A549 (cell line): ENCODE measurements around the gene HHATL. TPM values are rescaled to one million over a fixed set of nuclear protein-coding genes. Genes with fewer than 3 reads are reported as not detected.

ENCODE experiments used
- ATAC-seq, 2 experiments: fragments of 200-7000 bp in 1 of 2; fragments of >200 bp in 1 of 2; cut with Nextera tagmentation in 1 of 2; cut with Tn5 transposase in 1 of 2; 3 replicates each; pipeline versions ENCODE4 v1.8.0 to v1.9.1; 2018 to 2020; ENCODE audit warnings: mild to moderate bottlenecking in 1 of 2, moderate library complexity in 1 of 2
- CTCF ChIA-PET: fragments of 300-600 bp; sonication (Branson Sonifier 250); formaldehyde crosslinking; extraction: SDS; loops from one replicate; lab custom pipeline; 2021; ENCODE audit warnings: antibody characterized with exemption, inconsistent platforms; lab: Yijun Ruan, JAX
- POLR2A ChIA-PET: fragments of 350-600 bp; formaldehyde crosslinking; extraction: SDS; loops from one replicate; lab custom pipeline; 2021; ENCODE audit warnings: antibody characterized with exemption, inconsistent platforms; lab: Yijun Ruan, JAX
- DNase-seq, 2 experiments: peaks; one replicate each; pipeline versions ENCODE4 v3.0.0 to v3.0.0-alpha.2; 2011 to 2016; ENCODE audit warnings: low read depth in 1 of 2, low spot score in 1 of 2
- FAIRE-seq: peaks from 2 replicates; lab custom pipeline; 2011; peaks lifted over from hg19 to GRCh38; lab: Jason Lieb, UNC
- H3K27ac ChIP-seq, 2 experiments: fragments of >200 bp; sonication (Bioruptor Twin); formaldehyde crosslinking; 3 replicates each; pipeline ENCODE4 v1.5.1; 2016 to 2017
- H3K4me1 ChIP-seq: fragments of >200 bp; sonication (Bioruptor Twin); formaldehyde crosslinking; 3 replicates; pipeline ENCODE4 v1.6.1; 2016
- H3K4me2 ChIP-seq: fragments of >200 bp; sonication (Bioruptor Twin); formaldehyde crosslinking; 3 replicates; pipeline ENCODE4 v1.6.1; 2016
- H3K4me3 ChIP-seq: fragments of >200 bp; sonication (Bioruptor Twin); formaldehyde crosslinking; 3 replicates; pipeline ENCODE4 v1.5.1; 2016
- H3K9me3 ChIP-seq: fragments of >200 bp; sonication (Bioruptor Twin); formaldehyde crosslinking; 3 replicates; pipeline ENCODE4 v1.6.1; 2016
- CBX8 ChIP-seq: fragments of 200-600 bp; sonication (generic); IDR thresholded peaks from 2 replicates; pipeline ENCODE4 v1.6.1; 2016
- CEBPB ChIP-seq, 2 experiments: fragments of >200 bp in 1 of 2; sonication (Bioruptor Twin) in 1 of 2; formaldehyde crosslinking in 1 of 2; IDR thresholded peaks; 2 replicates each; pipeline ENCODE4 v1.6.1; 2012 to 2016
- CHD2 ChIP-seq: fragments of 150-350 bp; IDR thresholded peaks from 2 replicates; pipeline ENCODE4 v1.6.1; 2014; ENCODE audit warnings: low read length; ENCODE audit not compliant: partially characterized antibody
- CTCF ChIP-seq: fragments of >200 bp; sonication (Bioruptor Twin); formaldehyde crosslinking; IDR thresholded peaks from 3 replicates; pipeline ENCODE4 v1.5.1; 2016
- E2F6 ChIP-seq: IDR thresholded peaks from 2 replicates; pipeline ENCODE4 v1.6.1; 2012; ENCODE audit warnings: low read depth, borderline replicate concordance
- EHF ChIP-seq: fragments of 250-450 bp; sonication (Bioruptor Pico); IDR thresholded peaks from 2 replicates; pipeline ENCODE4 v1.5.0; 2020; ENCODE audit warnings: mild to moderate bottlenecking
- ESRRA ChIP-seq: fragments of 150-350 bp; IDR thresholded peaks from 2 replicates; pipeline ENCODE4 v1.6.1; 2014; ENCODE audit warnings: mild to moderate bottlenecking, low read length, borderline replicate concordance
- FOSB ChIP-seq: fragments of 250-450 bp; sonication (Bioruptor Pico); IDR thresholded peaks from 2 replicates; pipeline ENCODE4 v1.5.0; 2020; ENCODE audit warnings: mild to moderate bottlenecking, moderate library complexity
- HMGXB4 ChIP-seq: fragments of 250-450 bp; sonication (Bioruptor Pico); IDR thresholded peaks from 2 replicates; pipeline ENCODE4 v1.5.0; 2021; ENCODE audit warnings: mild to moderate bottlenecking, moderate library complexity, borderline replicate concordance
- JUN ChIP-seq, 2 experiments: fragments of >200 bp; sonication (Bioruptor Twin); formaldehyde crosslinking; IDR thresholded peaks; 2 replicates in 1 of 2; 3 replicates in 1 of 2; pipeline ENCODE4 v1.6.1; 2016 to 2017
- JUNB ChIP-seq: fragments of >200 bp; sonication (Bioruptor Twin); formaldehyde crosslinking; IDR thresholded peaks from 2 replicates; pipeline ENCODE4 v1.6.1; 2016
- KDM1A ChIP-seq: fragments of 200-600 bp; sonication (generic); IDR thresholded peaks from 2 replicates; pipeline ENCODE4 v1.6.1; 2016; ENCODE audit warnings: low read depth, mild to moderate bottlenecking
- RARB ChIP-seq: fragments of 250-450 bp; sonication (Bioruptor Pico); IDR thresholded peaks from 2 replicates; pipeline ENCODE4 v1.8.0; 2021; ENCODE audit warnings: mild to moderate bottlenecking, moderate library complexity
- RCOR1 ChIP-seq: fragments of 150-350 bp; IDR thresholded peaks from 2 replicates; pipeline ENCODE4 v1.6.1; 2014; ENCODE audit warnings: antibody characterized with exemption, low read length, low read depth
- RFX5 ChIP-seq: fragments of 450-650 bp; IDR thresholded peaks from 2 replicates; pipeline ENCODE4 v1.7.1; 2014; ENCODE audit warnings: antibody characterized with exemption, mild to moderate bottlenecking, moderate library complexity
- SMC3 ChIP-seq: fragments of >200 bp; sonication (Bioruptor Twin); formaldehyde crosslinking; IDR thresholded peaks from 3 replicates; pipeline ENCODE4 v1.6.1; 2018; ENCODE audit warnings: inconsistent platforms
- ZC3H11A ChIP-seq: fragments of 450-650 bp; IDR thresholded peaks from 2 replicates; pipeline ENCODE4 v1.6.1; 2014; ENCODE audit warnings: antibody characterized with exemption, mild to moderate bottlenecking
- ZSCAN20 ChIP-seq: fragments of 250-450 bp; sonication (Bioruptor Pico); IDR thresholded peaks from 2 replicates; pipeline ENCODE4 v1.8.0; 2022; ENCODE audit warnings: mild to moderate bottlenecking, moderate library complexity
- WGBS: methylation state at CpG from one replicate; pipeline ENCODE4 v1.1.6; 2017; ENCODE audit errors: missing lambda C conversion rate; 5-methylcytosine and 5-hydroxymethylcytosine counted together
- polyA plus RNA-seq, 4 experiments: library from polyadenylated mRNA; depleted of rRNA in 3 of 4; stranded (reverse); fragments of >200 nt; fragmentation: RNase III in 1 of 4; extraction: RNeasy Plus Mini Kit Qiagen cat#74134 plus additional on column Dnase treatment in 1 of 4; gene quantifications; 2 replicates in 3 of 4; 3 replicates in 1 of 4; pipeline ENCODE4 v1.2.3, GENCODE V29; 2011 to 2017

Gene HHATL
- polyA plus RNA-seq, 2 of the 4 experiments (the other 2 are of a cell fraction) = not detected

GRCh38 chr3:42742259-42742658, 39.7 kb upstream of the HHATL start:
- FAIRE-seq = no peak
- POLR2A ChIA-PET = no interaction called here
- ATAC-seq = no peak

DNA sequence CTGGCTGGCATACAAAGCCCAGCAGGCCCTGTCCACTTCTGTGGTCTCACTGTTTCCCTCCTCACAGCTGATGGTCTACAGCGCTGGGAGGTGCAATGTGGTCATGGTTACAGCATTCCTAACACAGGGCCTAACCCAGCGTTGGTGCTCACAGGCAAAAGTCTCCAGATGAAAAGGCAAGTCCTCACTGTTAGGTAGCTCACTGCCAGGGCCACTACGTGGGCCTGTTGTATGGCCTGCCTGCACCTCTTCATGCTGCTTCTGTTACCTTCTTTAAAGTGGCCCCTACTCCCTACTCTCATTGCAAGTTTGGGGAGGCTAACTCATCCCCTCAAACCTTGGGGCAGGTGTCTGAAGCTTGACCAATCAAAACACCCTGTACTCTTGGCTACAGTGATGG, 39.2 kb upstream of the HHATL start:
- Histone ChIP-seq H3K4me1 (no peaks in the 10 kb centered on the region), H3K9me3 (no peaks in the 10 kb centered on the region), H3K4me2 (no peak overlapping the region)
- DNase-seq (no peak), FAIRE-seq (no peak)
- TF ChIP-seq KDM1A = no peak
- no peak for TF ChIP-seq FOSB (CRISPR knock-in tag)
- no peak for TF ChIP-seq RARB (CRISPR knock-in tag)
- no peak for TF ChIP-seq ZC3H11A
- no peak for TF ChIP-seq ZSCAN20 (CRISPR knock-in tag)
- TF ChIP-seq EHF (CRISPR knock-in tag) = no peak
- TF ChIP-seq HMGXB4 = no peak
- no peak for TF ChIP-seq CHD2
- TF ChIP-seq E2F6 = no peak
- TF ChIP-seq, all 56 proteins: peak for 0
- Histone ChIP-seq H3K27ac (no peak overlapping the region), H3K4me3 (no peak overlapping the region)
- whole genome bisulfite sequencing = 53% methylated on average over 3 of the region's 3 CpGs
- ChIA-PET POLR2A (no interaction called here), CTCF (interaction anchor here (1.2 to 7.2 kb wide), 3 partner anchors 8 to 14 kb away, joined by 3 to 44 read pairs (median 8); no protein-coding TSS in a partner anchor)
- ATAC-seq = no peak

More at GRCh38 chr3:42742259-42742658, 39.7 kb upstream of the HHATL start:
- H3K4me1 ChIP-seq = no peaks in the 10 kb centered on the region
- WGBS = 62% methylated on average over 4 of the region's 4 CpGs
- no peaks in the 10 kb centered on the region for H3K9me3 ChIP-seq
- no peak for DNase-seq
- H3K27ac ChIP-seq = no peak overlapping the region
- CTCF ChIA-PET = interaction anchor here (1.2 to 7.2 kb wide), 3 partner anchors 8 to 14 kb away, joined by 3 to 44 read pairs (median 8); no protein-coding TSS in a partner anchor
- no peak overlapping the region for H3K4me2 ChIP-seq
- TF ChIP-seq RFX5 (no peak), CTCF (no peak), ESRRA (no peak), JUNB (no peak)
- H3K4me3 ChIP-seq = no peak overlapping the region

- no peaks in the 10 kb centered on the region for H3K9me3 ChIP-seq
- H3K4me2 ChIP-seq = no peak overlapping the region
- no peak overlapping the region for H3K27ac ChIP-seq
- POLR2A ChIA-PET = no interaction called here
- no peak for TF ChIP-seq JUN (IDR thresholded peaks at IDR 0.05)
- no peak for TF ChIP-seq CBX8
- no peak for TF ChIP-seq RCOR1
- no peak for TF ChIP-seq EHF (CRISPR knock-in tag)
- TF ChIP-seq ESRRA = no peak
- no peak for TF ChIP-seq CEBPB (IDR thresholded peaks at IDR 0.05)
- TF ChIP-seq SMC3 = no peak
- DNase-seq (no peak), FAIRE-seq (no peak), ATAC-seq (no peak)
- H3K4me1 ChIP-seq = no peaks in the 10 kb centered on the region
- no peak overlapping the region for H3K4me3 ChIP-seq
- WGBS = 39% methylated on average over 5 of the region's 12 CpGs
- CTCF ChIA-PET = interaction anchor here (0.6 to 2.5 kb wide), 2 partner anchors 10 to 200 kb away, joined by 3 to 8 read pairs; no protein-coding TSS in a partner anchor
These were observed 37.0 kb upstream of the HHATL start for GRCh38 chr3:42739401-42740158.
